ENCODE data around the gene ACTL6B. TPM values are rescaled to one million over a fixed set of nuclear protein-coding genes. Genes with fewer than 3 reads are reported as not detected.
"Not testable (repeated sequence)": the region's sequence is repeated elsewhere in the genome, so short reads cannot be mapped to it uniquely, and the experiment has no call there.

ACTL6B gene
- total RNA-seq, 6 experiments from 2014 or later: not detected

DNA sequence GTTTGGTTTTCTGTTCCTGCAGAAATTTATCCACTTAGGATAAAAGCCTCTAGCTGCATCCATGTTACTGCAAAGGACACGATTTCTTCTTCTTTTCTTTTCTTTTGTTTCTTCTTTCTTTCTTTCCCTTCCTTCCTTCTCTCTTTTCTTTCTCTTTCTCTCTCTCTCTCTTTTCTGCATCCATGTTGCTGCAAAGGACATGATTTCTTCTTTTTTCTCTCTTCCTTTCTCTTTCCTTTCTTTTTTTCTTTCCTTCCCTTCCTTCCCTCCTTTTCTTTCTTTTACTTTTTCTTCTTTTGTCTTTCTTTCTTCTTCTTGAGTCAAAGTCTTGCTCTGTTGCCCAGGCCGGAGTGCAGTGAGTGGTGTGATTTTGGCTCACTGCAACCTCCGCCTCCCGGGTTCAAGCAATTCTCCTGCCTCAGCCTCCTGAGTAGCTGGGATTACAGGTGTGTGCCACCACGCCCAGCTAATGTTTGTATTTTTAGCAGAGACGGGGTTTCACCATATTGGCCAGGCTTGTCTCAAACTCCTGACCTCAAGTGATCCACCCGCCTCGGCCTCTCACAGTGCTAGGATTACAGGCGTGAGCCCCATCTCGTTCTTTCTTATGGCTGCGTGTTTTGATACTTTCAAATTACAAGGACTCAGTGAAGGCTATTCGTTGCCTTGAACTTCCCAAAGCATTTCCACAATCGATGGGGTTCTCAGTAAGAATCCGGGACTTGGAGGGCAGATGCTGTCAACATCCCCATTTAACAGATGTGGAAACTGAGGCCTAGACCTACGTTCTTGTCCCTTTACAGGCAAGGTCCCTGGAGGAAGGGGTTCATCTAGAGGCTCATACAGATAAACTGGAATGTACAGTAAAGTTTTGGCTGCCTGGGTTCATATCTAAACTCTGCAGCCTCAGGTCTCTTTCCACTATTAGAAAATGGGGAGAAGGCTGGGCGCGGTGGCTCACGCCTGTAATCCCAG is 15.4 kb upstream of the ACTL6B start:
- TF ChIP-seq, protein P1, sequence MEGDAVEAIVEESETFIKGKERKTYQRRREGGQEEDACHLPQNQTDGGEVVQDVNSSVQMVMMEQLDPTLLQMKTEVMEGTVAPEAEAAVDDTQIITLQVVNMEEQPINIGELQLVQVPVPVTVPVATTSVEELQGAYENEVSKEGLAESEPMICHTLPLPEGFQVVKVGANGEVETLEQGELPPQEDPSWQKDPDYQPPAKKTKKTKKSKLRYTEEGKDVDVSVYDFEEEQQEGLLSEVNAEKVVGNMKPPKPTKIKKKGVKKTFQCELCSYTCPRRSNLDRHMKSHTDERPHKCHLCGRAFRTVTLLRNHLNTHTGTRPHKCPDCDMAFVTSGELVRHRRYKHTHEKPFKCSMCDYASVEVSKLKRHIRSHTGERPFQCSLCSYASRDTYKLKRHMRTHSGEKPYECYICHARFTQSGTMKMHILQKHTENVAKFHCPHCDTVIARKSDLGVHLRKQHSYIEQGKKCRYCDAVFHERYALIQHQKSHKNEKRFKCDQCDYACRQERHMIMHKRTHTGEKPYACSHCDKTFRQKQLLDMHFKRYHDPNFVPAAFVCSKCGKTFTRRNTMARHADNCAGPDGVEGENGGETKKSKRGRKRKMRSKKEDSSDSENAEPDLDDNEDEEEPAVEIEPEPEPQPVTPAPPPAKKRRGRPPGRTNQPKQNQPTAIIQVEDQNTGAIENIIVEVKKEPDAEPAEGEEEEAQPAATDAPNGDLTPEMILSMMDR (IDR thresholded peaks at IDR 0.05): no peak
- Mint-ChIP-seq H3K27ac (no peak overlapping the region), H3K9me3 (no peaks in the 10 kb centered on the region), H3K36me3 (ENCODE audit: low read depth) (no peaks in the 10 kb centered on the region), H3K4me1 (ENCODE audit: low read depth) (peaks cover 15% of the 10 kb centered on the region), H3K4me3 (no peak overlapping the region), H3K27me3 (ENCODE audit: insufficient read depth) (peaks cover 20% of the 10 kb centered on the region)
- no peak for DNase-seq

GRCh38 chr7:100670074-100670473 is 13.8 kb upstream of the ACTL6B start:
- Mint-ChIP-seq H3K4me3 (no peak overlapping the region), H3K4me1 (ENCODE audit: low read depth) (peaks cover 10% of the 10 kb centered on the region), H3K36me3 (ENCODE audit: low read depth) (no peaks in the 10 kb centered on the region), H3K27ac (no peak overlapping the region), H3K9me3 (no peaks in the 10 kb centered on the region), H3K27me3 (ENCODE audit: insufficient read depth) (peaks cover 19% of the 10 kb centered on the region)
- TF ChIP-seq, protein P1 (IDR thresholded peaks at IDR 0.05): no peak
- DNase-seq: no peak

DNA sequence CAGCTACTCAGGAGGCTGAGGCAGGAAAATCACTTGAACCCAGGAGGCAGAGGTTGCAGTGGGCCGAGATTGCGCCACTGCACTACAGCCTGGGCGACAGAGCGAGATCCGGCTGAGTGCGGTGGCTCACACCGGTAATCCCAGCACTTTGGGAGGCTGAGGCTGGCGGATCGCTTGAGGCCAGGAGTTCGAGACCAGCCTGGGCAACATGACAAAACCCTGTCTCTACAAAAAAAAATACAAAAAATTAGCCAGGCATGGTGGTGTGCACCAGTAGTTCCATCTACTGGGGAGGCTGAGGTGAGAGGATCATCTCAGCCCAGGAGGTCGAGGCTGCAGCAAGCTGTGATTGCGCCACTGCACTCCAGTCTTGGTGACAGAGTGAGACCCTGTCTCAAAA is 12.9 kb upstream of the ACTL6B start:
- H3K36me3 Mint-ChIP-seq (ENCODE audit: low read depth); H3K9me3 Mint-ChIP-seq; H3K27ac Mint-ChIP-seq; H3K4me3 Mint-ChIP-seq; DNase-seq: not testable (repeated sequence)
- H3K27me3 Mint-ChIP-seq (ENCODE audit: insufficient read depth): peaks cover 19% of the 10 kb centered on the region
- H3K4me1 Mint-ChIP-seq (ENCODE audit: low read depth): peaks cover 10% of the 10 kb centered on the region

DNA sequence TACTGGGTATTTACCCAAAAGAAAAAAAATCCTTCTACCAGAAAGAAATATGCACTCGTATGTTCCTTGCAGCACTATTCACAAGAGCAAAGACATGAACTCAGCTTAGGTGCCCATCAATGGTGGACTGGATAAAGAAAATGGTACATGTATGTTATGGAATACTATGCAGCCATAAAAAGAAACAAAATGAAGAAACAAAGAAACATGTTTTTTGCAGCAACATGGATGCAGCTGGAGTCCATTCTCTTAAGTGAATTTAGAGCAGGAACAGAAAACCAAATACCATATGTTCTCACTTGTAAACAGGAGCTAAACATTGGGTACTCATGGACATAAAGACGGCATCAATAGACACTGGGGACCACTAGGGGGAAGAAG is 11.8 kb upstream of the ACTL6B start:
- TF ChIP-seq, protein P1 (IDR thresholded peaks at IDR 0.05): no peak
- Mint-ChIP-seq H3K9me3 (no peaks in the 10 kb centered on the region), H3K36me3 (ENCODE audit: low read depth) (no peaks in the 10 kb centered on the region)

DNA sequence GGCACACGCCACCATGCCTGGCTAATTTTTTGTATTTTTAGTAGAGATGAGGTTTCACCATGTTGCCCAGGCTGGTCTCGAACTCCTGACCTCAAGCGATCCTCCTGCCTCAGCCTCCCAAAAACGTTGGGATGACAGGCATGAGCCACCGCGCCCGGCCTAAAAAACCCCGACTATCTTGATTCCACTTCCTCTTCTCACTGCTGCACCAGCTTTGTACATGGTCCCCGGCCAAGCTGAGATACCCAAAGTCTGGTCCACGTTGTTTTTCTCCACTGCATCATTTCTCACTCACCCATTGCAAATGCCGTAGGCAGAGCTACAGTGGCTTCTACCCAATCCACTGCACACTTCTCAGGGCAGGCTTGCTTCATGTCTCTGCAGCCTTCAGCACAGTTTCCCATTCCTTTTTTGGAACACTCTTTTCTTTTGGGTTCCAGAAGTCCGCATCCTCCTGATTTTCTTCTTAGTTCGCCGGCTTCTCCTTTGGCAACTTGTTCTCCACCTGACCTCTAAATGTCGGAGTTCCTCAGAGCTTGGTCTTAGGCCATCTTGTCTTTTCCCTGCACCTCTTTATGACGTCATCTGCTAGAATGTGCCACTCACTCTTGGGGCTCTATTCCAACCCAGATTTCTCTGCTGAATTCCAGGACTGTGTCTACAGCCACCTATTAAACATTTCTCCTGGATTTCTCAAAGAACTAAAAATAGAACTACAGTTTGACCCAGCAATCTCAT is 11.3 kb upstream of the ACTL6B start:
- Mint-ChIP-seq H3K9me3 (no peaks in the 10 kb centered on the region), H3K27ac (no peak overlapping the region), H3K4me3 (no peak overlapping the region), H3K4me1 (ENCODE audit: low read depth) (peaks cover 10% of the 10 kb centered on the region), H3K27me3 (ENCODE audit: insufficient read depth) (peaks cover 19% of the 10 kb centered on the region), H3K36me3 (ENCODE audit: low read depth) (no peaks in the 10 kb centered on the region)
- DNase-seq: peak; percentile 23
- TF ChIP-seq, protein P1 (IDR thresholded peaks at IDR 0.05): no peak

More for the DNA sequence above, 11.8 kb upstream of the ACTL6B start:
- no peak for DNase-seq
- no peak overlapping the region for H3K27ac Mint-ChIP-seq
- H3K4me3 Mint-ChIP-seq: no peak overlapping the region
- peaks cover 10% of the 10 kb centered on the region for H3K4me1 Mint-ChIP-seq (ENCODE audit: low read depth)
- H3K27me3 Mint-ChIP-seq (ENCODE audit: insufficient read depth): peaks cover 19% of the 10 kb centered on the region

Measured in HFFc6 (cell line).